Glomerular visceral epithelial cell (primary cell): ENCODE results near the gene ATN1.

Source experiments
- DNase-seq: peaks from one replicate; pipeline ENCODE4 v3.0.0-alpha.2; 2016; ENCODE audit errors: extremely low spot score

Gene ATN1

DNA sequence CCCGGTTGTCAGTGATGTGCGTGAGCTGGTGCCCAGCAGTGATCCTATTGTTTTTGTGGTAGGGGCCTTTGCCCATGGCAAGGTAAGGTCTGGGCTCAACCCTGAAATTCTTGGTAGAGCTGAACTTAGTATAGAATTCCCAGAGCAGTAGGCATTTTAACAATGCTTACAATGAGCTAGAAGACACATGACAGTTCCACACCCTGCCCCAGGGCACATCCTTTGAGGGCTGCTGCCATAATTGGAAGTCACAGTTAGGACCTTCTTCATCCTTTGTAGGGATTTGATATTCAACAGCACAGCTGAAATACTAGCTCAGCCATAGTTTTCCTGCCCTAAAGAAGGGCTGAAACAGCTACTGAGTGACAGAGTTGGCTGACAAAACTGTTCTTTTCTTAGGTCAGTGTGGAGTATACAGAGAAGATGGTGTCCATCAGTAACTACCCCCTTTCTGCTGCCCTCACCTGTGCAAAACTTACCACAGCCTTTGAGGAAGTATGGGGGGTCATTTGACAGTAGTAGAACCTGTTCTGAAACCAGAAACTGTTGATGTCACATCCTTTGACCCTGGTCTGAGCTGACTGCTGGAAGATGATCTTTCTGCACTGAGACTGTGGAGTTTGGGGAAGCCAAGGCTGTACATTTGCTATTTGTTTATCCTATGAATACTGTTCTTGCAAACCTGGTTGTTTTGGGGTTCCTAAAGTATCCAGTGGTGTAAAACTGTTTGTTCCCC lies 47.7 kb downstream of the ATN1 start:
- DNase-seq, result no peak

DNA sequence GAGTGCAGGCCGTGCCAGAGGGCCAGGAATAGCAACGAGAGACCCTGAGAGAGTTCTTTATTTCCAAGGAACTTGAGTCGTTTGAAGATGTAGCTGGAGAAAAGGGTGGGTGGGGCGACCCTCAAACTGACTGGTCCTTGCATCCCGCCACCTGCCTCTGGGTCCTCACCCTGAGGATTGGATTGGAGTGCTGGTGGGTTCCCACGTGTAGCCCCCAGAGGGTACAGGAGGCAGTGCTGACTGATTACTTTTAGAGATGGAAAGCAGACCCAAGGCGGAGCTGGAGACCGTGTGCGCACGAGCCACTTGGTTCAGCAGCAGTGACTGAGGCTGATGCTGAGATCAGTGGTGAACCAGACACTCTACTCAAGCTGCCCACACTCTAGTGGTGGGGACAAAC lies 49.9 kb downstream of the ATN1 start:
- DNase-seq, result no peak

DNA sequence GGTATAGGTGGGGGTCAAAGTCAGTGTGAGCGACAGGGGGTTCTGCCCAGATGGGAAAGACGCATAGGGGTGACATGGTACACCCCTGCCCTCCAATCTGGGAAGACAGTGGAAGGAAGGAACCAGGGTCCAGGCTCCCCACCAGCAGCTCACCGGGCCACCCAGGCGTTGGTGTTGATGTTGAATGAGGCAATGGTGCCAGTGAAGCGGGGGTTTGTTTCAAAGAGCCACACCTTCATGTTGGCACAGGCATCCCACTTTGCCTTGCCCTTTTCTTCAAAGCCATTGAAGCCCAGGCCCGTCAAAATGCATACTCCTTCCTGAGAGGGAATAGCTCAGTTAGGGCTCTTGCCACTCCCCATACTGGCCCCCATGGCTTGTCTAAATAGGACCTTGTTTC lies 50.4 kb downstream of the ATN1 start:
- DNase-seq, result no peak

DNA sequence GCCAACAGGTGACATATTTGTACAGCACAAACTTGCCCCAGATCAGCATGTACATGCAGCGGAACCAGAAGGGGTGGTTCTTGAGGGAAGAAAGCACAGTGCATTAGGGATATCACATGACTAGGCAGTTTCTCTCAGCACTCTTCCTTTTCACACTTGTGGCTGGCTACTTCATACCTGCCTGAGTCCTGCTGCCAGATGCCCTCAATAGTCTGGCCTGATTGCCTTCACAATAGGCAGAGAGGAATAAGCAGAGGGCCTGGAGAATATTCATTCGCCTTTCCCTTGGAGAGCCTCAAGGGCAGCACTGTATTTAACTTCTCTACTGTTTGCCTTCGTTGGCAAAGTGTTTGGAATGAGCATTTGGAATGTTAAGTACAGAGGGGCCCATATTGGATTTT lies 50.9 kb downstream of the ATN1 start:
- DNase-seq, result no peak

DNA sequence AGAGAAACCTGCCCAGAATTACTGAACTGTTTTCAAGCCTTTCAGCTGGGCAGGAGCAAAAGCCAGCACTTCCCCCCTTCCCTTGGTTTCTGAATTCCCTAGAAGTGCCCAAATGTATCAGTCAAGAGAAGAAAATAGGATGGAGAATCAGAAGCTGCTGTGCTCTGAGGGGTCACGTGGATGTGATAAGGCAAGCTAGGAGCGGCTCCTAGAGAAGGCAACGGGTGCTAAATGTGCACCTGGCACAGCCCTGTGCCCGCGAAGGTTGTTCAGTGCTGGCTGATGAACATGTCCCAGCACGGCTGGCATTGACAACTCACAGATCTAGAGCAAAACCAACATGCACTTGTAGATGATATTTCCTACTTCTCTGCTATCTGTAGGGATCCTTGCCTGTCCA lies 51.3 kb downstream of the ATN1 start:
- no peak for DNase-seq

DNA sequence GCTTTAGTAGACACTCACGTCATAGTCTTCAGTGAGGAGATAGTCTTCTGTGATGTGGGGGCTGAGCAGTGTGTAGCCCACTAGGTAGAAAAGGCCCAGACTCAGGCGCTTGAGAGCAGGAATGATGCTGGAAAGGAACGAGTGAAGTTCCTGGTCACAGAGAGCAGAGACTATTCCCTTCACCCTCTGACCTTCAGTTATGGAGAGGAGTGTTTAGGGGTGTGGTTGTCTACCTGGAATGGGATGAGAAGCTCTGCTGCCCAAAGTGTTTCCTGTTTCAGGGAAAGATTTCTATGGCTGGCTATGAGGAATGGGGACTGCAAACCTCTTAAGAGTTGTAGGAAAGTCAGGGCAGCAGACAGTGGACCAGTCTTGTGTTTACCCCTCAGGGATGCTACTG lies 51.7 kb downstream of the ATN1 start:
- no peak for DNase-seq

DNA sequence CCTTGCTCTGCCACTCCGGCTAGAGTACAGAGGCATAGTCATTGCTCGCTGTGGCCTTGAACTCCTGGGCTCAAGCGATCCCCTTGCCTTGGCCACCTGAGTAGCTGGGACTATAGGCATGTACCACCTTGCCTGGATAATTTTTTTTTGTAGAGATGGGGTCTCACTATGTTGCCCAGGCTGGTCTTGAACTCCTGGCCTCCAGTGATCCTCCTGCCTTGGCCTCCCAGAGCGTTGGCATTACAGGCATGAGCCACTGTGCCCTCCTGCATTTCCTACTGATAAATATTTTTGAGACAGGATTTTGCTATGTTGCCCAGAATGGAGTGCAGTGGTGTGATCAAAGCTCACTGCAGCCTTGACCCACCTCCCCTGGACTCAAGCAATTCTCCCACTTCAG lies 52.3 kb downstream of the ATN1 start:
- no peak for DNase-seq

DNA sequence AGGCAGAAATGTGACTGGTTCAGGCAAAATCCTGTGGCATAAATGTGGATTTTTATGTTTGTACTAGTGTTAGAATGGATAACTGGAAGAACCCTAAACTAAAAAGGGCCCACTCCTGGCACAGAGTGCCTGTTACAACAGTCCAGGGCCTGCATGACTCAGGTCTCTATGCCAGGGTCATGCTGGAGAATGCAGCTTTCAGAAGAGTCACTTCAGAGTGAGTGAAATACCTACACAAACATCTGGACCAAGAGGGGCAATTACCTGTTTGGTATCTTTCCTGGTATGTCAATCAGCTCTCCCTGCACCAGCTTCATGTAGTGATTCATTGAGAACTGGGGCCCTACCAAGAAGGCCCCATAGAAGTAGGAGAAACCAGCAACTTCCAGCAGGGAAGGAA lies 53.0 kb downstream of the ATN1 start:
- DNase-seq, result no peak

DNA sequence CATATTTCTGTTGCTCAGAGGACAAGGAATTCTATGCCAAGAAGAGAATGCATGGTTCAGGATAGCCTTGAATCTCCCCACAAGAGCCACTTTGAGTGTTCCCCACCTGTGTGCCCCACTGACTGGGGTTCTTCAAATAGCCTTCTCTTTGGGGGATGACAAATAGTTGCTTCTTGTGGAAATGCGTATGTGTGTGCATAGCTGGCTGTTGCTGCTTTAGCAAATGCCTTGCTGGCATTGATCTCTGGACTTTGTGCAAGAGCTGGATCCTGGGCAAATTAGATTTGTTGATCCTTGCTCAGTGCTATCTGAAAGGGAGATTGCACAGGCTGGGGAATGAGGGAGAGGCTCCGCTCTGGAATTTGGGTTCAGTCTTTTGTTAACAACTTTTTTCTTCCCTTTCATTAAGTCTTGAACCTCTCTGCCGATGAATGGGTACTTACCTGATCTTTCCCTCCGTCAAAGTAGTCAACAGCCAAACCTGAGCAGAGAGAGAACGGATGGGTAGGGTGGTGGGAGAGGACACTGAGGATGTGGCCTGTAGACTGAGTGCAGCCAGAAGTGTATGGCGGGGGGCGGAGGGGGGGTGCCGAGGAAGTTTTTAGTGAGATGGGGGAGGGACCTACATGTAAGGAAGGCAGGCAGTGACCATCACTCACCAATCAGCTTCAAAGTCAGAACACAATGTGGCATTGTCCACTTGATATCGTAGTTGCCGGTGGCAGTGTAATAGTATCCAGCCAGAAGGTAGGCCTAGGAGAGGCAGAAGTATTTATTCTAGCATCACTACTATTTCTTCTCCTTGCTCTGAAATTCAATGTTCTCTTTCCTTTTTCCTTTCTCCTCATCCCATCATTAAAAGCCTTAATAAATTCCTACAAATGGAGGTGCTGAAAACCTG lies 53.6 kb downstream of the ATN1 start:
- DNase-seq, result no peak

DNA sequence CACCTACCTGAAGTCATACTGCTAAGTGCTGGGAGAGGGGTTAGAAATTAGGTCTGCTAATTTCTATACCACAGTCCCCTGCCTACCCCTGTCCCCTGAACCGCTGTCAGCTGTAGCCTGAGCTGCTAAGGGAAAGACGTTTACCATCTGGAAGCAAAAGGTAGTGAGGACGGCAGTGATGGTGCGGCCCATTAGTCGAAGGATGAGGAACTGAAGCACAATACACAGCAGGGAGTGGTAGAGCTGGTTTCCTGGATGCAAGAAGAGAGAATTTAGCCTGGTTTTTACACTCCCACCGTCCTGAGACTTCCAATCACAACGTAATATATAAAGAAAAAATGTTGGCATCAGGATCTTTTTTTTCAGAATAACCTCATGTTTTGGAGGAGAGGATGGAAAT lies 54.8 kb downstream of the ATN1 start:
- DNase-seq, result no peak

DNA sequence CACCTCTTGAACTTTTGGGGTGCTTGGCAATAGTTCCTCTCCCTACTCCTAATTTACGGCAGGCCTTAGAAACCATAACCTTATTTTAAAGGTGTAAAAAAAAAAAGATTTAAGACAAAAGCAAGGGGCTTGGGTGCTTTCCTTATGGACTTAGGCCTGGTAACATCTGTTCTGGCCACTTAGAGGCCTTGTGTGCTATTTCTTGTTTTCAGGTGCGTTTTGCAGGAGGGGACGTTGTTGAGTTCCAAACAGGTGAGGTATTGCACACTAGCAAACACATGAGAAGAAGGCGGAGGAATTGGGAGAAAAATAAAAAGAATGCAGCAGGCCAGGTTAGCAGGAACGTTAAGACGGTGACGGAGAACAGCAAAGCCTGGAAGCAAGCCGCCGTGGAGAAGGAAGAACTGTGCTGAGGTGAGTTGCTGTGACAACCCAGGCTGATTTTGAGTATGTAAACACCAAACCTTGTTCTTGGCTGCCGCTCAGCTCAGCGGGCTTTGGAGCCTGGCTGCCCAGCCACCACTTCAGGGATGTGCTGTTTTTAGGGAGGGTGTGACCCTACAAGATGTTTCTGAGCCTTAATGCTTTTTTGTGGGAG lies 60.3 kb downstream of the ATN1 start:
- DNase-seq, result no peak
